T-helper 17 cell (primary cell): ENCODE results near the gene COP1. TPM values are rescaled to one million over a fixed set of nuclear protein-coding genes. Genes with fewer than 3 reads are reported as not detected.
A peak's percentile ranks its signal among the peaks of the same experiment; 100 is the strongest.
"Not testable (repeated sequence)": the region's sequence is repeated elsewhere in the genome, so short reads cannot be mapped to it uniquely, and the experiment has no call there.

Experiments used
- ATAC-seq: fragments of 150-1000 bp; cut with Tn5 transposase; 2 replicates; pipeline ENCODE4 v1.10.0; 2021; ENCODE audit warnings: mild to moderate bottlenecking, moderate library complexity
- DNase-seq, 3 donors: peaks; one replicate each; pipeline versions ENCODE4 v3.0.0 to v3.0.0-alpha.2; 2020 to 2021
- H3K9me3 ChIP-seq: one replicate; pipeline ENCODE4 v1.7.0; 2013; ENCODE audit warnings: low read length, mild to moderate bottlenecking; ENCODE audit not compliant: control insufficient read depth, poor library complexity, severe bottlenecking
- H3K27ac Mint-ChIP-seq: one replicate; pipeline ENCODE4 v1.8.0; 2022; ENCODE audit warnings: mild to moderate bottlenecking, moderate library complexity, mixed read lengths
- H3K27me3 Mint-ChIP-seq: one replicate; pipeline ENCODE4 v1.8.0; 2022; ENCODE audit warnings: mixed read lengths
- H3K36me3 Mint-ChIP-seq: one replicate; pipeline ENCODE4 v1.8.0; 2022; ENCODE audit warnings: low read depth, mixed read lengths
- H3K4me1 Mint-ChIP-seq: one replicate; pipeline ENCODE4 v1.8.0; 2022; ENCODE audit warnings: mild to moderate bottlenecking, mixed read lengths
- H3K4me3 Mint-ChIP-seq: one replicate; pipeline ENCODE4 v1.8.0; 2022; ENCODE audit warnings: mild to moderate bottlenecking, moderate library complexity, mixed read lengths
- total RNA-seq, 4 donors: library from RNA in 2 of 4; stranded (reverse) in 2 of 4; gene quantifications; one replicate each; pipeline ENCODE4 v1.2.3 and lab custom pipeline; 2022 to 2026

The COP1 gene
- total RNA-seq, 2 donors from 2014 or later = 43.6 to 46.4 TPM

DNA sequence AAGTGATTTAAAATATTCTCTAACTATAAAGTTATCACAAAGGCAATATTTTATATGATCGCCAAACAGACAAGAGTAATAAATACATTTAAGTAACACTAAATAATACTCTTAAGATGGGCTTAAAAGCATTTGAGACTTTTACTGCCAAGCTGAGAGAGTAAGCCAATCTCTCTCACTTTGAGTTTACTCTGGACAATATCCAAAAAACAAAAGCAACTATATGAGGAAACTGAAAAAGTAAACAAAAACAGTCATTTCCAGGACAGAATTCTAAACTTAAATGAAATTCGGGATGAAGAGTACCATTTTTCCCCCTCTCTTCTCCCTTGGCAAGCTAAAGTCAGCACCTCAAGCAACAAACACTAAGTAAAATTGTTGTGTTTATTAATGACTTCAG is 173.2 kb downstream of the COP1 start:
- Mint-ChIP-seq H3K27me3 (no peaks in the 10 kb centered on the region), H3K4me1 (peaks cover 6% of the 10 kb centered on the region), H3K27ac (no peak overlapping the region), H3K36me3 (peaks cover 6% of the 10 kb centered on the region), H3K4me3 (no peak overlapping the region)
- ATAC-seq = no peak
- H3K9me3 ChIP-seq = no peaks in the 10 kb centered on the region
- DNase-seq = no peak

DNA sequence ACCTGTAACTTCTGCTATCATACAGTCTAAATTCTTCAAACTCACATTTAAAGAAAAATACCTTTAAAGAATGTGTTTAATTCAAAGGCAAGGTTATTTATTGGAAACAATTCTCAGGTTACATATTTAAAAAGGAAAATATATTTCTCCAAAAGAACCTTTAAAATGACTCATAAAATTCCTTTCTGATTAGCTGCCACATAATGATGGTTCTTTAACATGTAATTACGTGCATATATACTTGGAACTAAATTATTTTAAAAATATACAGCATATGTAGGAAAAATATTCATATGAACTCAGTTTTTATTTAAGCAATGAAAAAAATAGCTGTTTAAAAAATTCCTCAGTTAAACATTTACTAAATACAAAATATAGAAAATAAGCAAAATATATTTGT is 173.6 kb downstream of the COP1 start:
- no peak for ATAC-seq
- Mint-ChIP-seq H3K4me1 (peaks cover 6% of the 10 kb centered on the region), H3K27me3 (no peaks in the 10 kb centered on the region), H3K27ac (no peak overlapping the region), H3K4me3 (no peak overlapping the region), H3K36me3 (peaks cover 6% of the 10 kb centered on the region)
- no peaks in the 10 kb centered on the region for H3K9me3 ChIP-seq
- no peak for DNase-seq

DNA sequence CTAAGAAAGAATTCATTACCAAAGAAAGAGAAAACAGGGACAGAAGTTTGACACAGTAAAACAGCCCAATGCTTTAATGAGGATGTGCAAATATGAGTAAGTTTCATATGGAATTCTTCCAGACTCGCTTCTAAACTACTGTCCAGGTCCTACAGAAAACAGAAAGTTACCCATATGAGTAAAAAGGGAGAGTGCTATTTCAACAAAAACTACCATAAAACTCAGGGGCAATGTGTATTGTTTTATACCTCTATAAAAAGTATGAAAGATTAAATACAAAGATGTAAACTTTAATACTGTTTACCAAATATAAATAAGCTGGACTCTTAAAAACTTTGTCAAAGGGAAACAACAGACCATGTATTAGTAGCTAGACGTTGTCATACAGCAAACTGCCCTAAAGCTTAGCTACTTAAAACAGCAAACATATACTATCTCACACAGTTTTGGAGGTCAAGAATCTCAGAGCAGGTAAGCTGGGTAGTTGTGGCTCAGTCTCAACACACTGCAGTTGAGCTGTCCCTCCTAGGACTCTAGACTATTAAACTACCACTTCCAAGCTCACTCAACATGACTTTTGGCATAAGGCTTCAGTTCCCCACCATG is 174.9 kb downstream of the COP1 start:
- no peak overlapping the region for H3K27ac Mint-ChIP-seq
- DNase-seq = no peak
- no peak overlapping the region for H3K4me3 Mint-ChIP-seq
- no peaks in the 10 kb centered on the region for H3K9me3 ChIP-seq
- H3K36me3 Mint-ChIP-seq = peaks cover 6% of the 10 kb centered on the region
- no peak for ATAC-seq
- H3K4me1 Mint-ChIP-seq = peaks cover 9% of the 10 kb centered on the region
- no peaks in the 10 kb centered on the region for H3K27me3 Mint-ChIP-seq

DNA sequence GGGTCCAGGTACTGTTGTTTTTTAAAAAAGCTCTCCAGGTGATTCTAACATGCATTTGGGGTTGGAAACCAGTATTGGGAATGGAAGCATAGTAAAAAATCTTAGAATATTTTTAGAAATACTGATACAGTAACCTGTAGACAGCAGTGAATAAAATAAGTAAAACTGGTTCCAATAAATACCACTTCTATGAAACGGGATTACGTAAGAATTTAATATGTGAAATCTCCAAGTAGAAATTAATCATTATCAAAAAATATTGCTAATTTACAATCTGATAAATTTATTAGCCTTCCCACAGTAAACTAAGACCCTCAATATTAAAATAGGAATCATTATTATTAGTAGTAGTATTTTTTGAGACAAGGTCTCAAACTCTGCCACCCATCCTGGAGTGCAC is 177.5 kb downstream of the COP1 start:
- DNase-seq = no peak
- H3K27me3 Mint-ChIP-seq = no peaks in the 10 kb centered on the region
- H3K9me3 ChIP-seq = no peaks in the 10 kb centered on the region
- no peak overlapping the region for H3K27ac Mint-ChIP-seq
- no peak for ATAC-seq
- peaks cover 9% of the 10 kb centered on the region for H3K4me1 Mint-ChIP-seq
- H3K4me3 Mint-ChIP-seq = no peak overlapping the region
- peaks cover 6% of the 10 kb centered on the region for H3K36me3 Mint-ChIP-seq

DNA sequence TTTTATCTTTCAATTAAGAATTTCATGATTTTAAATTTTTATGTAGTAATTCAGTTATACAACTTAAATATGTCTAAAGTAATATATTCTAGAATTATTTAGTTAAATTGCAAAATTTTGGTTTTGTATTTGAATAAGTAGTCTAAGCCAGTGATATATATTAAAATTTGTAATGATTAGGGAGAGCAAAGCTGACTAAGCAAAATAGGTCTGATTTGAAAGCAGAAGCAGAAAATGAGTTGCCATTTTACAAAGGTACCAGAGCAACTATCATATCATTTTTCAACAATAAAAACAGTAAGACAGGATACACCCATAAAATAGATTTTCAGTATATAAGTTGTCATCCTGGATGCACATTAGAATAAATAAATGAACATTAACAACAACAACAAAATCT is 177.9 kb downstream of the COP1 start:
- Mint-ChIP-seq H3K36me3 (peaks cover 6% of the 10 kb centered on the region), H3K4me3 (no peak overlapping the region), H3K4me1 (peaks cover 14% of the 10 kb centered on the region), H3K27me3 (no peaks in the 10 kb centered on the region), H3K27ac (no peak overlapping the region)
- no peak for DNase-seq
- H3K9me3 ChIP-seq = no peaks in the 10 kb centered on the region
- ATAC-seq = no peak

DNA sequence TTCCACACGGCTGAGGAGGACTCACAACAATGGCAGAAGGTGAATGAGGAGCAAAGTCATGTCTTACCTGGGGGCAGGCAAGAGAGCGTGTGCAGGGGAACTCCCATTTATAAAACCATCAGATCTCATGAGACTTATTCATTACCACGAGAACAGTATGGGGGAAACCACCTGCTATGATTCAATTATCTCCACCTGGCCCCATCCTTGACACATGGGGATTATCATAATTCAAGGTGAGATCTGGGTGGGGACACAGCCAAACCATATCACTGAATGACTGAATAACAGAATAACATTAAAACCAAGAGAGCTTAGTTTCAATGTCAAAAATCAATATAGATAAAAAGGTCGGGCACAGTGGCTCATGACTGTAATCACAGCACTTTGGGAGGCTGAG is 179.2 kb downstream of the COP1 start:
- Mint-ChIP-seq H3K27ac (peak overlapping the region; percentile 56), H3K4me1 (peaks cover 16% of the 10 kb centered on the region)
- ATAC-seq, H3K27me3 Mint-ChIP-seq, H3K4me3 Mint-ChIP-seq, DNase-seq, H3K9me3 ChIP-seq, H3K36me3 Mint-ChIP-seq: not testable (repeated sequence)

DNA sequence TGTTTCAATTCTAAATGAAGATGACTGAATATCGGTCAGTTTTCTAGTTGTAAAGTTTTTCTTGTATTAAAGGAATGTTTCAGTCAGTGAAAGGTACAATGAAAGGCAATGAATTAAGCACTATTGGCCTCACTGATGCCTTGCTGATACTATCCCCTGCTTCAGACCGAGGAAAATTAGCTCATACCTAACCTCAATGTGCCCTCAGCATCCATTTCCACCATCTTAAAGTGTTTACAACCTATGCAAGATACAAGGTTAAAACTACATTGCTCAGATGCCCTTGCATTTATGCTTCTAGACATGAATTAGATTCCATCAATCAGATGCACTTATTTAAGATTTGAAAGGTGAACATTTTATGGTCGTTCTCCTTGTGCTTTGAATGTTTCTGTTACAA is 184.5 kb downstream of the COP1 start:
- no peak for ATAC-seq
- no peak overlapping the region for H3K4me3 Mint-ChIP-seq
- DNase-seq = no peak
- no peak overlapping the region for H3K27ac Mint-ChIP-seq
- H3K36me3 Mint-ChIP-seq = no peaks in the 10 kb centered on the region
- H3K27me3 Mint-ChIP-seq = no peaks in the 10 kb centered on the region
- H3K4me1 Mint-ChIP-seq = peaks cover 9% of the 10 kb centered on the region
- H3K9me3 ChIP-seq = no peaks in the 10 kb centered on the region

DNA sequence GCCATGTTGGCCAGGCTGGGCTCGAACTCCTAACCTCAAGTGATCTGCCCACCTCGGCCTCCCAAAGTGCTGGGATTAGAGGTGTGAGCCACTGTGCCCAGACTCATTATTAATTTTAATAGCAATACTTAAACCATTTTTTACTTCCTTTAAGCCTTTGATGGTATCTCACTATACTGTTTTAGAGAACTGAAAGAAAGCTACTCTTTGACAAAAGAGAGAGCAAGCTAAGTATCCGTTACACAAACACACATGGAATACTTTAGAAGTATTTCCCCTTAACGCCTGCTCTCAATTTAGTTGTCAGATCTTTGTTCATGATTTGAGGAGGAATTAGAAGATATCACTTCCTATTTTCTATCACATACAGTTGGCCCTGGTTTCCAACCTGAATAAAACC is 189.4 kb downstream of the COP1 start:
- ATAC-seq (no peak), DNase-seq (no peak)
- H3K36me3 Mint-ChIP-seq = peaks cover 15% of the 10 kb centered on the region
- peaks cover 3% of the 10 kb centered on the region for H3K4me1 Mint-ChIP-seq
- no peaks in the 10 kb centered on the region for H3K9me3 ChIP-seq
- H3K4me3 Mint-ChIP-seq = no peak overlapping the region
- H3K27me3 Mint-ChIP-seq = no peaks in the 10 kb centered on the region
- no peak overlapping the region for H3K27ac Mint-ChIP-seq

DNA sequence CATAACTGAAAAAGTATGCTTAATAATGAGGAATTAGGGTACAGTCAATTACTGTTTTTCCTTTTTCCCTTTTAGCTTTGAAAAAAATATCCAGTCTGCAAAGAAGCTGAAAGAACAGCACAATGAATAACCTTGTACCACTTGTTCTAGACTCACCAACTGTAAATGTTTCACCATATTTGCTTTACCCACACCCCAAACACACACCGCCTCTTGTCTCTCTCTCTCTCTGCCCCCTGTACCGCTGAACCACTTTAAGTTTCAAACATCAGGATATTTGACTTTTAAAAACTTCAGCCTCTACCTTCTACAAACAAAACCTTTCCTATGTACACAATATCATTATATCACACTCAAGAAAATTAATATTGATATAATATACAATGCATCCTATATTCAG is 197.1 kb downstream of the COP1 start:
- Mint-ChIP-seq H3K4me3 (no peak overlapping the region), H3K36me3 (peaks cover 11% of the 10 kb centered on the region), H3K4me1 (peaks cover 4% of the 10 kb centered on the region), H3K27ac (no peak overlapping the region), H3K27me3 (no peaks in the 10 kb centered on the region)
- DNase-seq (no peak), ATAC-seq (no peak)
- H3K9me3 ChIP-seq = no peaks in the 10 kb centered on the region

DNA sequence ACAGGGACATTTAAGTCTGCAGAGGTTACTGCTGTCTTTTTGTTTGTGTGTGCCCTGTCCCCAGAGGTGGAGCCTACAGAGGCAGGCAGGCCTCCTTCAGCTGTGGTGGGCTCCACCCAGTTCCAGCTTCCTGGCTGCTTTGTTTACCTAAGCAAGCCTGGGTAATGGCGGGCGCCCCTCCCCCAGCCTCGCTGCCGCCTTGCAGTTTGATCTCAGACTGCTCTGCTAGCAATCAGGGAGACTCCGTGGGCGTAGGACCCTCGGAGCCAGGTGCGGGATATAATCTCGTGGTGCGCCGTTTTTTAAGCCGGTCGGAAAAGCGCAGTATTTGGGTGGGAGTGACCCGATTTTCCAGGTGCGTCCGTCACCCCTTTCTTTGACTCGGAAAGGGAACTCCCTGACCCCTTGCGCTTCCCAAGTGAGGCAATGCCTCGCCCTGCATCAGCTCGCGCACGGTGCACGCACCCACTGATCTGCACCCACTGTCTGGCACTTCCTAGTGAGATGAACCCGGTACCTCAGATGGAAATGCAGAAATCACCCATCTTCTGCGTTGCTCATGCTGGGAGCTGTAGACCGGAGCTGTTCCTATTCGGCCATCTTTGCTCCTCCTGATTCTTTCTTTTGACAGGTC is 199.2 kb downstream of the COP1 start:
- not testable (repeated sequence) for H3K4me1 Mint-ChIP-seq, DNase-seq, ATAC-seq, H3K36me3 Mint-ChIP-seq, H3K27ac Mint-ChIP-seq, H3K27me3 Mint-ChIP-seq, H3K4me3 Mint-ChIP-seq, H3K9me3 ChIP-seq

DNA sequence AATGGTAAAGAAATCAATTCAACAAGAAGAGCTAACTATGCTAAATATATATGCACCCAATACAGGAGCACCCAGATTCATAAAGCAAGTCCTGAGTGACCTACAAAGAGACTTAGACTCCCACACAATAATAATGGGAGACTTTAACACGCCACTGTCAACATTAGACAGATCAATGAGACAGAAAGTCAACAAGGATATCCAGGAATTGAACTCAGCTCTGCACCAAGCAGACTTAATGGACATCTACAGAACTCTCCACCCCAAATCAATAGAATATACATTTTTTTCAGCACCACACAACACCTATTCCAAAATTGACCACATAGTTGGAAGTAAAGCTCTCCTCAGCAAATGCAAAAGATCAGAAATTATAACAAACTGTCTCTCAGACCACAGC is 212.4 kb downstream of the COP1 start:
- H3K9me3 ChIP-seq, H3K4me1 Mint-ChIP-seq, H3K4me3 Mint-ChIP-seq, H3K36me3 Mint-ChIP-seq, DNase-seq, H3K27ac Mint-ChIP-seq, H3K27me3 Mint-ChIP-seq, ATAC-seq: not testable (repeated sequence)

DNA sequence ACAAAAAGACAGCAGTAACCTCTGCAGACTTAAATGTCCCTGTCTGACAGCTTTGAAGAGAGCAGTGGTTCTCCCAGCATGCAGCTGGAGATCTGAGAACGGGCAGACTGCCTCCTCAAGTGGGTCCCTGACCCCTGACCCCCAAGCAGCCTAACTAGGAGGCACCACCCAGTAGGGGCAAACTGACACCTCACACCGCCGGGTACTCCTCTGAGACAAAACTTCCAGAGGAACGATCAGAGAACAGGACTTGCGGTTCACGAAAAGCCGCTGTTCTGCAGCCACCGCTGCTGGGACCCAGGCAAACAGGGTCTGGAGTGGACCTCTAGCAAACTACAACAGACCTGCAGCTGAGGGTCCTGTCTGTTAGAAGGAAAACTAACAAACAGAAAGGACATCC is 214.3 kb downstream of the COP1 start:
- H3K27ac Mint-ChIP-seq, H3K27me3 Mint-ChIP-seq, ATAC-seq, DNase-seq, H3K36me3 Mint-ChIP-seq, H3K4me3 Mint-ChIP-seq, H3K4me1 Mint-ChIP-seq, H3K9me3 ChIP-seq: not testable (repeated sequence)

DNA sequence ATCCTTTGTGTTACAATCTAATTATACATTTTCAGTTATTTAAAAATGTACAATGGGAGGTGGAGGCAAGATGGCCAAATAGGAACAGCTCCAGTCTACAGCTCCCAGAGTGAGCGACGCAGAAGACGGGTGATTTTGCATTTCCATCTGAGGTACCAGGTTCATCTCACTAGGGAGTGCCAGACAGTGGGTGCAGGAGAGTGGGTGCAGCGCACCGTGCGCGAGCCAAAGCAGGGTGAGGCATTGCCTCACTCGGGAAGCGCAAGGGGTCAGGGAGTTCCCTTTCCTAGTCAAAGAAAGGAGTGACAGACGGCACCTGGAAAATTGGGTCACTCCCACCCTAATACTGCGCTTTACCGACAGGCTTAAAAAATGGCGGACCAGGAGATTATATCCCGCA is 214.9 kb downstream of the COP1 start:
- ATAC-seq, DNase-seq, H3K4me3 Mint-ChIP-seq, H3K27ac Mint-ChIP-seq, H3K9me3 ChIP-seq, H3K27me3 Mint-ChIP-seq, H3K36me3 Mint-ChIP-seq, H3K4me1 Mint-ChIP-seq: not testable (repeated sequence)

DNA sequence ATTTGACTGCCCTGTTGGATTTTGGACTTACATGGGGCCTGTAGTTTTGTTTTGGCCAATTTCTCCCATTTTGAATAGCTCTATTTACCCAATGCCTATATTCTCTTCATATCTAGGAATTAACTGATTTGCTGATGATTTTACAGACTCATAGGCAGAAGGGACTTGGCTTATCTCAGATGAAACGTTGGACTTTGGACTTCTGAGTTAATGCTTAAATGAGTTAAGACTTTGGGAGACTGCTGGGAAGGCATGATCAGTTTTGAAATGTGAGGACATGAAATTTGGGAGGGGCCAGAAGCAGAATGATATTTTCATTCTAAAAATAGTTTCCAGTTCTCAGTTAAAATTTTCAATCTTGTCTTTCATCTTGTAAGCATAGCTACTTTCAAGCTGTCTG is 222.3 kb downstream of the COP1 start:
- H3K4me3 Mint-ChIP-seq = peak overlapping the region; percentile 10
- H3K9me3 ChIP-seq = no peaks in the 10 kb centered on the region
- H3K36me3 Mint-ChIP-seq = peaks cover 22% of the 10 kb centered on the region
- DNase-seq (no peak), ATAC-seq (no peak)
- no peak overlapping the region for H3K27ac Mint-ChIP-seq
- H3K4me1 Mint-ChIP-seq = peaks cover under 1% of the 10 kb centered on the region
- H3K27me3 Mint-ChIP-seq = no peaks in the 10 kb centered on the region
